Lower lobe of right lung (tissue), 2 donors: ENCODE data around the gene NCOA7. TPM values are rescaled to one million over a fixed set of nuclear protein-coding genes. Genes with fewer than 3 reads are reported as not detected.

Experiments used
- ATAC-seq, 2 donors: fragments of 200-7000 bp; cut with Tn5 transposase; one replicate each; pipeline ENCODE4 v1.9.1; 2020 to 2022; ENCODE audit warnings: mild to moderate bottlenecking in 2 of 2, moderate library complexity in 2 of 2
- DNase-seq: peaks from one replicate; pipeline ENCODE4 v3.0.0-alpha.2; 2020
- H3K27ac ChIP-seq: fragments of 200-600 bp; one replicate; pipeline ENCODE4 v1.8.0; 2022
- H3K27me3 ChIP-seq: fragments of 200-600 bp; one replicate; pipeline ENCODE4 v1.8.0; 2022; ENCODE audit warnings: low read depth
- H3K36me3 ChIP-seq: fragments of 200-600 bp; one replicate; pipeline ENCODE4 v1.8.0; 2022; ENCODE audit warnings: mild to moderate bottlenecking
- H3K4me1 ChIP-seq: fragments of 200-600 bp; one replicate; pipeline ENCODE4 v1.8.0; 2022
- H3K4me3 ChIP-seq: fragments of 200-600 bp; one replicate; pipeline ENCODE4 v1.8.0; 2022; ENCODE audit warnings: mild to moderate bottlenecking
- H3K9me3 ChIP-seq: fragments of 200-600 bp; one replicate; pipeline ENCODE4 v1.8.0; 2022
- intact Hi-C: fragments of 100-400 bp; cut with DNase I; formaldehyde crosslinking; loops from one replicate; pipeline ENCODE4 v1.11.0; 2022
- total RNA-seq: library from RNA; stranded (reverse); fragmentation: NEBNext Ultra II Directional; extraction: Animal tissue kit (Norgen Biotek cat#: 25700); gene quantifications from one replicate; pipeline ENCODE4 v1.2.1, GENCODE V29; 2021
- TF ChIP-seq, protein P1 (sequence below): fragments of 200-600 bp; IDR thresholded peaks from one replicate; pipeline ENCODE4 v1.8.0; 2022; ENCODE audit warnings: antibody characterized with exemption, mild to moderate bottlenecking
- donor health status: DM: no; HTN: yes; CAD: no; lungs with severe emphysema.

NCOA7 gene
- total RNA-seq, 1 donor from 2014 or later = 64.4 TPM

GRCh38 chr6:125824946-125825771 is 34.4 kb downstream of the NCOA7 start:
- H3K36me3 ChIP-seq = no peaks in the 10 kb centered on the region
- H3K4me3 ChIP-seq = no peak overlapping the region
- no peaks in the 10 kb centered on the region for H3K9me3 ChIP-seq
- TF ChIP-seq, protein P1, sequence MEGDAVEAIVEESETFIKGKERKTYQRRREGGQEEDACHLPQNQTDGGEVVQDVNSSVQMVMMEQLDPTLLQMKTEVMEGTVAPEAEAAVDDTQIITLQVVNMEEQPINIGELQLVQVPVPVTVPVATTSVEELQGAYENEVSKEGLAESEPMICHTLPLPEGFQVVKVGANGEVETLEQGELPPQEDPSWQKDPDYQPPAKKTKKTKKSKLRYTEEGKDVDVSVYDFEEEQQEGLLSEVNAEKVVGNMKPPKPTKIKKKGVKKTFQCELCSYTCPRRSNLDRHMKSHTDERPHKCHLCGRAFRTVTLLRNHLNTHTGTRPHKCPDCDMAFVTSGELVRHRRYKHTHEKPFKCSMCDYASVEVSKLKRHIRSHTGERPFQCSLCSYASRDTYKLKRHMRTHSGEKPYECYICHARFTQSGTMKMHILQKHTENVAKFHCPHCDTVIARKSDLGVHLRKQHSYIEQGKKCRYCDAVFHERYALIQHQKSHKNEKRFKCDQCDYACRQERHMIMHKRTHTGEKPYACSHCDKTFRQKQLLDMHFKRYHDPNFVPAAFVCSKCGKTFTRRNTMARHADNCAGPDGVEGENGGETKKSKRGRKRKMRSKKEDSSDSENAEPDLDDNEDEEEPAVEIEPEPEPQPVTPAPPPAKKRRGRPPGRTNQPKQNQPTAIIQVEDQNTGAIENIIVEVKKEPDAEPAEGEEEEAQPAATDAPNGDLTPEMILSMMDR = no peak
- no peaks in the 10 kb centered on the region for H3K27me3 ChIP-seq
- ATAC-seq (no peak), DNase-seq (no peak)
- H3K27ac ChIP-seq = no peak overlapping the region
- H3K4me1 ChIP-seq = peaks cover 21% of the 10 kb centered on the region
- intact Hi-C loops = no loop called here

GRCh38 chr6:125826695-125827463 is 36.1 kb downstream of the NCOA7 start:
- H3K9me3 ChIP-seq = no peaks in the 10 kb centered on the region
- TF ChIP-seq, protein P1 = no peak
- H3K4me1 ChIP-seq = peaks cover 20% of the 10 kb centered on the region
- H3K27ac ChIP-seq = no peak overlapping the region
- intact Hi-C loops = no loop called here
- no peaks in the 10 kb centered on the region for H3K27me3 ChIP-seq
- DNase-seq (no peak), ATAC-seq (no peak)
- H3K36me3 ChIP-seq = no peaks in the 10 kb centered on the region
- H3K4me3 ChIP-seq = no peak overlapping the region

DNA sequence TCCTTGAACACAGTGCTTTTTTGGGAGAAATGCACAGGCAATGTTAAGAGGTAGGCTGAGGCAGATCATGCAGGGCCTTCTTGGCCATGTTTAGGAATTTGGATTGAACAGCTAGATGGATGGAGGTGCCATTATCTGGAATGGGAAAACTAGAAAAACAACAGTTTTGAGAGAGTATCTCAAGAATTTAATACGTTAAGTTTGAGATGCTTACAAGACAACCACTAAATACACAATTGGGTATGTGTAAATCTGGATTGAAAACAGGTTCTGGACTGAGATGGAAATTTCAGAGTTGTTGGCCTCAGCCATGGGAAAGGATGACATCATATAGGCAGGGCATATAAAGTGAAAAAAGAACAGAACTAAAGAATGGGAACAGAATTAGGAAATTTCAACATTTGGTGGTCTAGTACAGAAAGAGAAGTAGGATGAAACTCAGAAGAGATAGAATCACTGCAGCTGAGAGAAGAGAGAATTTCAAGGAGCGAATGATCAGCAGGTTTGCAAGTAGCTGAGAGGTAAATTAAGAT is 37.1 kb downstream of the NCOA7 start:
- no peaks in the 10 kb centered on the region for H3K36me3 ChIP-seq
- intact Hi-C loops = no loop called here
- TF ChIP-seq, protein P1 = no peak
- no peaks in the 10 kb centered on the region for H3K9me3 ChIP-seq
- ATAC-seq (peak in 1 of 2 donors; percentile 25), DNase-seq (no peak)
- H3K27me3 ChIP-seq = no peaks in the 10 kb centered on the region
- no peak overlapping the region for H3K4me3 ChIP-seq
- no peak overlapping the region for H3K27ac ChIP-seq
- peaks cover 29% of the 10 kb centered on the region for H3K4me1 ChIP-seq

DNA sequence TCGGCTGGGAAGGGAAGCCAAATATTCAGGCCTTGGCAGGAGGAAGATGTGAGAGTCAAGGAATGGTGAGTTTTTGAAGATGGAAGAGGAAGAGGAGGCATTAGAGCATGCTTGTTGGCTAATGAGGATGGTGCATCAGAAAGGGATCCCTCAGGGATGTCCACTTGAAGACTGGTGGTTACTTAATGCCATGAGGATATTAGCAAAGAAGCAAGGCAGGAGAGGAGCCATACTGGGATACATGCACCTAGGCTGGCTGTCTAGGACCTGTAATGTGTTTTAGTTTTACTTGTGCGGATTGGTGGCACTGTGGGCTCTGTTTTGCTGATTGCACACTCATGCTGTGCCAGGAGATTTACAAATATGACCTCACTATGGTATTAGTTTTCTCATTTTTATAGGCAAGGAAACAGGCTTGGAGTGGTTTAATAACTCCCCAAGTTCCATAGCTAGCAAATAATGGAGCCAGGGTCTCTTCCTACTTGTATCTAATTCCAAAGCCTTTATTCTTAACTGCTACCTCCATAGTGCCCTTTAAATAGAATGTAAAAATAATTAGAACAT is 37.8 kb downstream of the NCOA7 start:
- intact Hi-C loops = no loop called here
- no peak overlapping the region for H3K27ac ChIP-seq
- peaks cover 33% of the 10 kb centered on the region for H3K4me1 ChIP-seq
- DNase-seq (no peak), ATAC-seq (no peak)
- no peaks in the 10 kb centered on the region for H3K36me3 ChIP-seq
- TF ChIP-seq, protein P1 = no peak
- no peaks in the 10 kb centered on the region for H3K9me3 ChIP-seq
- H3K27me3 ChIP-seq = no peaks in the 10 kb centered on the region
- no peak overlapping the region for H3K4me3 ChIP-seq

DNA sequence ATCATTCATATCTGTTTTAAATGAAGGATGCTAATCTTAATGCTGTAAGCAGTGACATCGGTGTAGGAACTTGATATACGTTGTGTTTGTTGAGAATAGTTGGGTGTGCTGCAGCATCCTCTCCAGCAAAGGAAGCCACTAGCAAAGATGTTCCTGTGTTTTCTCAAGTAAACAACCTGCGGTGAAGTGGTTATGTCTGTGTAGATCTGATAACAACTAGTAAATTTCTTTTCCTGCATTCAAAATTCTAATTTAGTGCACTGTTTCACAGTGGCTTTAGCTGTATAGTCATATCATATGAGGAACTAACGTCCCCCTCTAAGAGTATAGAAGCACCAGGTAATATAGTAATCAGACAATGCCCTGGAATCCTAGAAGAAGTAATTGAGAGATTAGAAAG is 38.7 kb downstream of the NCOA7 start:
- TF ChIP-seq, protein P1 = no peak
- DNase-seq (no peak), ATAC-seq (no peak)
- Histone ChIP-seq H3K9me3 (no peaks in the 10 kb centered on the region), H3K36me3 (no peaks in the 10 kb centered on the region), H3K27me3 (no peaks in the 10 kb centered on the region), H3K4me3 (no peak overlapping the region), H3K4me1 (peaks cover 39% of the 10 kb centered on the region), H3K27ac (no peak overlapping the region)
- intact Hi-C loops = no loop called here
